Activated CD8-positive, alpha-beta T cell treated with anti-CD3 and anti-CD28 coated beads for 36 hours (primary cell): ENCODE data around the gene CEP120. TPM values are rescaled to one million over a fixed set of nuclear protein-coding genes. Genes with fewer than 3 reads are reported as not detected.

Experiments used
- ATAC-seq: fragments of 200-7000 bp; cut with Tn5 transposase; one replicate; pipeline ENCODE4 v1.10.0; 2021; ENCODE audit warnings: mild to moderate bottlenecking, moderate library complexity
- CTCF ChIA-PET: fragments of 350-600 bp; sonication (Branson Sonifier 250); formaldehyde crosslinking; loops from one replicate; lab custom pipeline; 2021; ENCODE audit warnings: antibody characterized with exemption; lab: Charles Lee
- POLR2A ChIA-PET: fragments of 350-600 bp; sonication (Branson Sonifier 250); formaldehyde crosslinking; loops from one replicate; lab custom pipeline; 2021; ENCODE audit warnings: antibody characterized with exemption; lab: Charles Lee
- DNase-seq: peaks from one replicate; pipeline ENCODE4 v3.0.0-alpha.2; 2020
- H3K27ac Mint-ChIP-seq: one replicate; pipeline ENCODE4 v1.8.0; 2021; ENCODE audit warnings: mild to moderate bottlenecking, mixed read lengths
- H3K27me3 Mint-ChIP-seq: one replicate; pipeline ENCODE4 v1.8.0; 2021; ENCODE audit warnings: mixed read lengths
- H3K36me3 Mint-ChIP-seq: one replicate; pipeline ENCODE4 v1.8.0; 2021; ENCODE audit warnings: low read depth, mixed read lengths
- H3K4me1 Mint-ChIP-seq: one replicate; pipeline ENCODE4 v1.8.0; 2021; ENCODE audit warnings: low read depth, mixed read lengths
- H3K4me3 Mint-ChIP-seq: one replicate; pipeline ENCODE4 v1.8.0; 2021; ENCODE audit warnings: mild to moderate bottlenecking, moderate library complexity, mixed read lengths
- H3K9me3 Mint-ChIP-seq: one replicate; pipeline ENCODE4 v1.8.0; 2021; ENCODE audit warnings: mixed read lengths
- CTCF ChIP-seq: fragments of 200-600 bp; IDR thresholded peaks from one replicate; pipeline ENCODE4 v1.8.0; 2022; ENCODE audit warnings: antibody characterized with exemption, mild to moderate bottlenecking
- intact Hi-C: fragments of 100-400 bp; cut with micrococcal nuclease; formaldehyde crosslinking; loops from one replicate; pipeline ENCODE4 v1.10.0; 2022
- total RNA-seq, 2 experiments: library from RNA; stranded (reverse); gene quantifications; one replicate each; pipeline ENCODE4 v1.2.3, GENCODE V29; 2021

The CEP120 gene
- total RNA-seq, 2 experiments from 2014 or later: 22.6 to 28.3 TPM

- POLR2A ChIA-PET: interaction anchor here (1.4 kb wide), 1 partner anchor 9 kb away, joined by 6 read pairs; no protein-coding TSS in a partner anchor
- H3K27ac Mint-ChIP-seq: no peak overlapping the region
- CTCF ChIA-PET: interaction anchor here (0.6 to 1.6 kb wide), 2 partner anchors 28 to 29 kb away, joined by 3 read pairs; partner anchors contain the start of gene CEP120
- H3K4me3 Mint-ChIP-seq: no peak overlapping the region
- peaks cover 3% of the 10 kb centered on the region for H3K27me3 Mint-ChIP-seq
- ATAC-seq: no peak
- H3K4me1 Mint-ChIP-seq: peaks cover 28% of the 10 kb centered on the region
- H3K36me3 Mint-ChIP-seq: no peaks in the 10 kb centered on the region
- no peaks in the 10 kb centered on the region for H3K9me3 Mint-ChIP-seq
- TF ChIP-seq CTCF: no peak
- intact Hi-C loops: no loop called here
- DNase-seq: no peak
Measured at GRCh38 chr5:123451047-123451446, 27.8 kb upstream of the CEP120 start.

- H3K4me1 Mint-ChIP-seq: peaks cover 28% of the 10 kb centered on the region
- H3K27ac Mint-ChIP-seq: no peak overlapping the region
- DNase-seq (no peak), ATAC-seq (no peak)
- no peak overlapping the region for H3K4me3 Mint-ChIP-seq
- peaks cover 5% of the 10 kb centered on the region for H3K27me3 Mint-ChIP-seq
- TF ChIP-seq CTCF: no peak
- POLR2A ChIA-PET: interaction anchor here (1.4 kb wide), 1 partner anchor 10 kb away, joined by 6 read pairs; no protein-coding TSS in a partner anchor
- H3K36me3 Mint-ChIP-seq: no peaks in the 10 kb centered on the region
- intact Hi-C loops: no loop called here
- CTCF ChIA-PET: interaction anchor here (1.6 to 1.7 kb wide), 2 partner anchors 28 to 36 kb away, joined by 3 to 5 read pairs; partner anchors contain the start of gene CEP120
- H3K9me3 Mint-ChIP-seq: no peaks in the 10 kb centered on the region
Measured at GRCh38 chr5:123450640-123451039, 27.4 kb upstream of the CEP120 start.

GRCh38 chr5:123450114-123450513 is 26.9 kb upstream of the CEP120 start:
- ChIA-PET CTCF (interaction anchor here (0.7 to 1.7 kb wide), 3 partner anchors 27 to 65 kb away, joined by 3 to 5 read pairs (median 3); partner anchors contain the start of gene CEP120), POLR2A (interaction anchor here (1.0 to 1.4 kb wide), 2 partner anchors 10 to 27 kb away, joined by 5 to 6 read pairs; partner anchors contain the start of gene CEP120)
- no peak for ATAC-seq
- no peak for TF ChIP-seq CTCF
- Mint-ChIP-seq H3K36me3 (no peaks in the 10 kb centered on the region), H3K27ac (no peak overlapping the region), H3K4me3 (no peak overlapping the region), H3K4me1 (peaks cover 28% of the 10 kb centered on the region), H3K9me3 (no peaks in the 10 kb centered on the region), H3K27me3 (peaks cover 6% of the 10 kb centered on the region)
- DNase-seq: no peak
- intact Hi-C loops: no loop called here

GRCh38 chr5:123449424-123449974 is 26.3 kb upstream of the CEP120 start:
- intact Hi-C loops: no loop called here
- no peak for TF ChIP-seq CTCF
- H3K27me3 Mint-ChIP-seq: peaks cover 8% of the 10 kb centered on the region
- DNase-seq (no peak), ATAC-seq (no peak)
- H3K9me3 Mint-ChIP-seq: no peaks in the 10 kb centered on the region
- no peak overlapping the region for H3K27ac Mint-ChIP-seq
- ChIA-PET CTCF (interaction anchor here (0.7 to 1.7 kb wide), 3 partner anchors 26 to 65 kb away, joined by 3 to 5 read pairs (median 3); partner anchors contain the start of gene CEP120), POLR2A (interaction anchor here (1.0 to 1.4 kb wide), 2 partner anchors 11 to 26 kb away, joined by 5 to 6 read pairs; partner anchors contain the start of gene CEP120)
- no peak overlapping the region for H3K4me3 Mint-ChIP-seq
- H3K4me1 Mint-ChIP-seq: peaks cover 28% of the 10 kb centered on the region
- no peaks in the 10 kb centered on the region for H3K36me3 Mint-ChIP-seq

- Mint-ChIP-seq H3K27ac (no peak overlapping the region), H3K27me3 (peaks cover 8% of the 10 kb centered on the region), H3K36me3 (no peaks in the 10 kb centered on the region), H3K9me3 (no peaks in the 10 kb centered on the region), H3K4me1 (peaks cover 28% of the 10 kb centered on the region), H3K4me3 (no peak overlapping the region)
- ChIA-PET CTCF (interaction anchor here (1.1 to 1.2 kb wide), 2 partner anchors 12 to 14 kb away, joined by 3 to 6 read pairs; no protein-coding TSS in a partner anchor), POLR2A (interaction anchor here (0.7 to 1.2 kb wide), 3 partner anchors 11 to 461 kb away, joined by 3 to 4 read pairs (median 3); no protein-coding TSS in a partner anchor)
- ATAC-seq (no peak), DNase-seq (no peak)
- intact Hi-C loops: loop anchor here (1.0 kb wide), 1 partner anchor 60 kb away; no protein-coding TSS in a partner anchor
- TF ChIP-seq CTCF: no peak
Measured at GRCh38 chr5:123448743-123449142, 25.5 kb upstream of the CEP120 start.
